ENCODE measurements around the gene NDNF.

- TF ChIP-seq CTCF (IDR thresholded peaks at IDR 0.05), result no peak
- TF ChIP-seq POLR2A (IDR thresholded peaks at IDR 0.05), result no peak
Observed at GRCh38 chr4:121030131-121030530, 42.2 kb downstream of the NDNF start.

Measured in sigmoid colon (tissue), 3 donors.